NB4 (cell line): ENCODE data around the gene PTPRG.
"Not testable (repeated sequence)": the region's sequence is repeated elsewhere in the genome, so short reads cannot be mapped to it uniquely, and the experiment has no call there.

ENCODE experiments used
- DNase-seq: peaks from one replicate; pipeline ENCODE4 v3.0.0; 2010; ENCODE audit warnings: low read depth
- H3K4me3 ChIP-seq: one replicate; pipeline ENCODE4 v1.5.1; 2011; ENCODE audit warnings: mild to moderate bottlenecking, low read depth, low read length, moderate library complexity
- MYC ChIP-seq: IDR thresholded peaks from 2 replicates; pipeline ENCODE4 v1.6.1; 2011; ENCODE audit warnings: low read depth, low read length
- POLR2A ChIP-seq: IDR thresholded peaks from 2 replicates; pipeline ENCODE4 v1.6.1; 2011; ENCODE audit warnings: mild to moderate bottlenecking; ENCODE audit not compliant: insufficient read length; ENCODE audit errors: extremely low read depth
- TF ChIP-seq, protein P1 (sequence below): IDR thresholded peaks from 2 replicates; pipeline ENCODE4 v1.6.1; 2011; ENCODE audit warnings: low read depth, low read length
- TF ChIP-seq, protein P2 (sequence below): IDR thresholded peaks from one replicate; pipeline ENCODE4 v1.5.1; 2012; ENCODE audit warnings: low read depth, low read length

PTPRG gene

DNA sequence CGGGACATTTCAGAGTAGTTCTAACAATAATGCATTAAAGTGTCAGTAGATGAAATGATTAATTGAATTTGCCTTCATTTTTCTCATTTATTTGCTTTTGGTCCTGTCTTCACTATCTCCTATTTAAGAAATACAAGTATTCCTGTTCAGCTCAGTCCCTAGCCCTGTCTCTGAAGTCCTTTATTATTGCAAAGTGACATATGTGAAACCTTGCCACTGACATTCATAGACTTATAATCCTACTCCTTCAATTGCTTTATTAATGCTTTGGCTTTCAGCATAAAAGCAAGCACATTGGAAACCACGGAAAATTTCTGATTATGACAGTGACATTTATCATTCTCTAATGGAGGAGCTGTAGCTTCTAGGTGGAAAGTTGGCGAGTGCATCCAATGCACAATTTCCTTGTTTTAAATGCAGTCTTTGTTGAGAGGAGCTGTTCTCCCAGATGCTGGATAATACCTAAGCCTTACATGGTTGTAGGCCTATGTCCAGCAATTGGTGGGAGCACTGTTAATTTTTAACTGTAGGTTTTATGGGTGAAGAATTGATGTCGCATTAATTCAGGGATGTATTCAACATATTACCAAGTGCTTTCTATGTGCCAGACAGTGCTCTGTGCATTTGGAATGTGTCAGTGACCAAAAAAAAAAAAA is 474.2 kb downstream of the PTPRG start:
- no peak for DNase-seq
- TF ChIP-seq, protein P1, sequence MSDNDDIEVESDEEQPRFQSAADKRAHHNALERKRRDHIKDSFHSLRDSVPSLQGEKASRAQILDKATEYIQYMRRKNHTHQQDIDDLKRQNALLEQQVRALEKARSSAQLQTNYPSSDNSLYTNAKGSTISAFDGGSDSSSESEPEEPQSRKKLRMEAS: no peak
- no peak for TF ChIP-seq MYC
- no peak for TF ChIP-seq POLR2A
- TF ChIP-seq, protein P2, sequence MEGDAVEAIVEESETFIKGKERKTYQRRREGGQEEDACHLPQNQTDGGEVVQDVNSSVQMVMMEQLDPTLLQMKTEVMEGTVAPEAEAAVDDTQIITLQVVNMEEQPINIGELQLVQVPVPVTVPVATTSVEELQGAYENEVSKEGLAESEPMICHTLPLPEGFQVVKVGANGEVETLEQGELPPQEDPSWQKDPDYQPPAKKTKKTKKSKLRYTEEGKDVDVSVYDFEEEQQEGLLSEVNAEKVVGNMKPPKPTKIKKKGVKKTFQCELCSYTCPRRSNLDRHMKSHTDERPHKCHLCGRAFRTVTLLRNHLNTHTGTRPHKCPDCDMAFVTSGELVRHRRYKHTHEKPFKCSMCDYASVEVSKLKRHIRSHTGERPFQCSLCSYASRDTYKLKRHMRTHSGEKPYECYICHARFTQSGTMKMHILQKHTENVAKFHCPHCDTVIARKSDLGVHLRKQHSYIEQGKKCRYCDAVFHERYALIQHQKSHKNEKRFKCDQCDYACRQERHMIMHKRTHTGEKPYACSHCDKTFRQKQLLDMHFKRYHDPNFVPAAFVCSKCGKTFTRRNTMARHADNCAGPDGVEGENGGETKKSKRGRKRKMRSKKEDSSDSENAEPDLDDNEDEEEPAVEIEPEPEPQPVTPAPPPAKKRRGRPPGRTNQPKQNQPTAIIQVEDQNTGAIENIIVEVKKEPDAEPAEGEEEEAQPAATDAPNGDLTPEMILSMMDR: no peak
- H3K4me3 ChIP-seq: no peak overlapping the region

DNA sequence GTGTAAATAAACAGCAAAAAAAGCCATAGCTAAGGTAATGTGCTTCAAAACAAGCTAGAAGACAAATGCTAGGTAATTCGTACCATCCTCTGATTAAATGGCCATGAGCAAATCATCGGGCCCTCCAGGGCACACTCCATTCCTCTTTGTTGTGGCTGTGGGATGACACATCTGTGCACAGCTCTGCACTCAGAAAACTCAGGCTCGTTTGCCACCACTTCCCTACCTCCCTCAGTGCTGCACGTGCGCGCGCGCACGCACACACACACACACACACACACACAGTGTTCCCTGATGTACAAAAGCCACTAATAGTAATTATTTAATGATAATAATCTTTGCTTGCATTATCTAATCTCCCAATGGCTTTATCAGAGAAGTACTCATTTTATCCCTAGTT is 475.4 kb downstream of the PTPRG start:
- DNase-seq: no peak
- TF ChIP-seq POLR2A (no peak), MYC (no peak)
- TF ChIP-seq, protein P1: no peak
- TF ChIP-seq, protein P2: no peak
- H3K4me3 ChIP-seq: no peak overlapping the region

DNA sequence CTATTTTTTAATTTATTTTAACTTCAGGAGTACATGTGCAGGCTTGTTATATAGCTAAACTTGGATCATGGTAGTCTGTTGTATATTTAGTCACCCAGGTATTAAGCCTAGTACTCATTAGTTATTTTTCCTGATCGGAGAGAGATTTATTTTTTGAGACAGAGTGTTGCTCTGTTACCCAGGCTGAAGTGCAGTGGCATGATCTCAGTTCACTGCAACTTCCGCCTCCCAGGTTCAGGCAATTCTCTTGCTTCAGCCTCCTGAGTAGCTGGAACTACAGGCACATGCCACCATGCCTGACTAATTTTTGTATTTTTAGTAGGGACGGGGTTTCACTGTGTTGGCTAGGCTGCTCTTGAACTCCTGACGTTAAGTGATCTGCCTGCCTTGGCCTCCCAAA is 477.4 kb downstream of the PTPRG start:
- H3K4me3 ChIP-seq, DNase-seq: not testable (repeated sequence)

DNA sequence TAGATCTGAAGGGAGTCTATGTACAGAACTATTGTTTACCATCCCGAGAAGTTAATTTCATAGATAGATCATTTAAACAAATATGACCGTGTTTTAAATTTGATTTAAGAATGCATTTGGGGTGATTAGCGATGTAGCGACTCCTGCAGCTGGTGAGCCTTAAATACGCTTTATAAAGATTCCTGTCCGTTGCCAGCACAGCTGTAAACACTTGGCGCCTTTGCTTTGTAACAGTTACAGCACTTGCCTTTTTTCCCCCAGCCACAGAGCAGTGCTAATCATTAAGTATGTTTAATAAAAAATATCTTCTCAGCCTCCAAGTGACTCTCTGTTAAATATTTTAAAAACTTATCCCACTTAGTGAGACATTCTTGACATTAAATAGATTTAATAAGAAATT is 478.2 kb downstream of the PTPRG start:
- no peak for DNase-seq
- H3K4me3 ChIP-seq: no peak overlapping the region
- TF ChIP-seq, protein P1: no peak
- TF ChIP-seq, protein P2: no peak
- TF ChIP-seq POLR2A (no peak), MYC (no peak)

DNA sequence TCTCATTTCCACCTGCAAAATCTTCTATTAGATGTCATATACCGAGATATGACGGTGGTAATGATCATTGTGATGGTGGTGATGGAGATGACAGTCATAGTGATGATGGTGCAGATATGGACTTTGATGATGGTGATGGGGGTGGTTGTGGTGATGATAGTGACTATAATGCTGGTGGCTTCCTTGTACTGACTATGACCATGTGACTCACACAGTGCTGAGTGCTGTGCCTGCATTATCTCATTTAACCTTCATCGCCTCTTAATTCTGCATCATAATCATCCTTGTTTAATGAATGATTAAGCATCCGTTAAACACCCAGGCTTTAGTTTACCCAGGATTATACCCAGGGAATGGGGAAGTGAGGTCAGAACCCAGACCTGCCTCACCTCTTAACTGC is 480.3 kb downstream of the PTPRG start:
- TF ChIP-seq POLR2A (no peak), MYC (no peak)
- TF ChIP-seq, protein P2: no peak
- TF ChIP-seq, protein P1: no peak
- no peak overlapping the region for H3K4me3 ChIP-seq
- no peak for DNase-seq

DNA sequence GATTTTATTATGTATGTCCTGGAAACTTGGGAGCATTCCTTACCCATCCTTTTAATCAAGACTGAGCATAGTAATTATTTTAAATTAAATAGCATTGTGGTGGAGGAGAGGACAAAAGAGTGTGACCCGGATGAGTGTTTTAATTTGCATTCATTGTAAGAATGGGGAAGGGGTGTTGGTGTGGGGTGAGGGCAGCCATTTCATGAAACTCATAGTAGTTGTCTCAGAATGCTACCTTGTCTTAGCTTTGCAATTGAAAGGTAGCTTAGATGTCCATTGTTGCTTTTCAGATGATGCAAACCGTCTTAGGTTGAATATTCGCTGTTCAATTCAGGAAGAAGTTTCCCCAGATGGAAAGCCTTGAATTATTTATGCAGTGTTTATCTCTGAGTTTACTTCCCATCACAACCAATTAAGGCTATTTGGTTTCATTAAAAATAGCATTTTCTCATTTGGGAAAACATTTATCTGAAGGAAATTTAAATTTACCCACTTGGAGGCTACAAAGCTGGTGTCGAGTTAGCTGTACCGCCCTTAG is 483.6 kb downstream of the PTPRG start:
- TF ChIP-seq, protein P1: no peak
- TF ChIP-seq MYC: no peak
- TF ChIP-seq POLR2A: no peak
- TF ChIP-seq, protein P2: no peak
- H3K4me3 ChIP-seq: no peak overlapping the region
- no peak for DNase-seq
